ENCODE results near the gene HPCAL1.

HPCAL1 gene

GRCh38 chr2:10284108-10284870, 18.4 kb upstream of the HPCAL1 start:
- no peak for TF ChIP-seq CTCF (conservative IDR thresholded peaks at IDR 0.05; ENCODE audit: low read depth)
- no peak for DNase-seq (ENCODE audit: low spot score)
- ChIA-PET POLR2A (ENCODE audit: low non-redundant PET) (interaction anchor here (0.7 kb wide), 1 partner anchor 163 kb away, joined by 7 read pairs; no protein-coding TSS in a partner anchor), CTCF (interaction anchor here (0.6 to 0.7 kb wide), 2 partner anchors 132 to 1890 kb away, joined by 3 to 4 read pairs; no protein-coding TSS in a partner anchor)
- H3K27ac ChIP-seq, result peak overlapping the region; percentile 85

- ChIA-PET POLR2A (ENCODE audit: low non-redundant PET) (no interaction called here), CTCF (interaction anchor here (0.7 kb wide), 1 partner anchor 133 kb away, joined by 3 read pairs; no protein-coding TSS in a partner anchor)
- peak overlapping the region; percentile 85 for H3K27ac ChIP-seq
- DNase-seq (ENCODE audit: low spot score), result no peak
- no peak for TF ChIP-seq CTCF (conservative IDR thresholded peaks at IDR 0.05; ENCODE audit: low read depth)
These were observed 17.5 kb upstream of the HPCAL1 start for GRCh38 chr2:10285191-10285555.

- peak; percentile 41 for DNase-seq (ENCODE audit: low spot score)
- H3K27ac ChIP-seq, result peak overlapping the region; percentile 85
- POLR2A ChIA-PET (ENCODE audit: low non-redundant PET), result no interaction called here
- CTCF ChIA-PET, result interaction anchor here (1.4 kb wide), 1 partner anchor 123 kb away, joined by 4 read pairs; no protein-coding TSS in a partner anchor
- TF ChIP-seq CTCF (conservative IDR thresholded peaks at IDR 0.05; ENCODE audit: low read depth), result no peak
These were observed 17.0 kb upstream of the HPCAL1 start for GRCh38 chr2:10285556-10286198.

- ChIA-PET POLR2A (ENCODE audit: low non-redundant PET) (no interaction called here), CTCF (interaction anchor here (1.4 to 1.9 kb wide), 2 partner anchors 15 to 123 kb away, joined by 4 to 5 read pairs; no protein-coding TSS in a partner anchor)
- no peak for TF ChIP-seq CTCF (conservative IDR thresholded peaks at IDR 0.05; ENCODE audit: low read depth)
- H3K27ac ChIP-seq, result peak overlapping the region; percentile 85
- DNase-seq (ENCODE audit: low spot score), result no peak
These were observed 16.3 kb upstream of the HPCAL1 start for GRCh38 chr2:10286216-10287037.

- CTCF ChIA-PET, result interaction anchor here (1.9 kb wide), 1 partner anchor 14 kb away, joined by 5 read pairs; no protein-coding TSS in a partner anchor
These were observed 14.9 kb upstream of the HPCAL1 start for GRCh38 chr2:10287761-10288160.

More at GRCh38 chr2:10287761-10288160, 14.9 kb upstream of the HPCAL1 start:
- no peak for TF ChIP-seq CTCF (conservative IDR thresholded peaks at IDR 0.05; ENCODE audit: low read depth)
- no peak overlapping the region for H3K27ac ChIP-seq
- DNase-seq (ENCODE audit: low spot score), result no peak
- POLR2A ChIA-PET (ENCODE audit: low non-redundant PET), result no interaction called here
